M059J (cell line): ENCODE results near the gene ETF1. TPM values are rescaled to one million over a fixed set of nuclear protein-coding genes. Genes with fewer than 3 reads are reported as not detected.

Experiments
- DNase-seq: peaks from one replicate; pipeline ENCODE4 v3.0.0-alpha.2; 2012; ENCODE audit warnings: low read depth
- total RNA-seq: library from RNA; depleted of rRNA; stranded (reverse); fragments of >200 nt; shearing (Covaris generic); gene quantifications from 2 replicates; pipeline ENCODE4 v1.2.3, GENCODE V29; 2014; rRNA removed

Gene ETF1
- 74.2 and 91.3 TPM in 2 replicates for total RNA-seq

DNA sequence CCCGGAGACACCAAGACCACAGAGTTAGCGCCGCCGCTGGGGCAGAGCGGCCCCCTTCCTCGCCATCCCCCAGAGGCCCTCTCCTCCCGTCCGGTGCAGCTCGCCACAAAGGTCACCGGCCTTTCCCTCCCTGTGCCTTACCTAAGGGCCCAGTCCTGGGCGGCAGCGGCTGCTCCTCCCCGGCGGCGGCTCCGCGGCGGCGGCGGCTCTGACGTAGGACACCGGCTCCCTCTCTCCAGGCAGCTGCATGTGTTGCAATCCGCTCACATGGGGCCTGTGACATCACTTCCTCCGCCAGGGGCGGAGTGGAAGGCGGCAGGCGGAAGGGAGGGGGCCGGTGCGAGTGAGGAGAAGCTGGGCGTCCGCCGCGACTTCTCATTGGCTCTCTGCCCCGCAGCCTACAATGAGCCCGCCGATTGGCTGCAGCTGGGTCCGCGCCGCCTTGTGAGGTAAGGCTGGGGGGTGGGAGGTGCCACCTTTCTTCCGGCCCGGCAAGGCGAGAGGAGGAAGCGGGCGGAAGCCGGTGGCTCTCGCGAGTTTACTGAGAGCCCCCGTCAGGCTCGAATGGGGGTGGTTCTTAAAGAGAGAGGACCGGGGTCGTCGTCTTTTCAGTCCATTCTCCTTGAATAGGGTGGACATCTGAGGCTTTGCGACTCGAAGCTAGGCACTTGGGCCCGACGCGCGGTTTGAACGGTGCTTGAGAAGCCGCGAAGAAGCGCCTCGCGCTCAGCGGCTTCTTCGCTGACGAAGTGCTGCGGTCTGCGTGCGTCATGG is at the start of gene ETF1:
Gene ETF1, minus strand, starts transcription at position 281 of the 774 bp plus-strand sequence. CDS start 318 bp downstream, outside the sequence.
- peak; percentile 99 for DNase-seq

DNA sequence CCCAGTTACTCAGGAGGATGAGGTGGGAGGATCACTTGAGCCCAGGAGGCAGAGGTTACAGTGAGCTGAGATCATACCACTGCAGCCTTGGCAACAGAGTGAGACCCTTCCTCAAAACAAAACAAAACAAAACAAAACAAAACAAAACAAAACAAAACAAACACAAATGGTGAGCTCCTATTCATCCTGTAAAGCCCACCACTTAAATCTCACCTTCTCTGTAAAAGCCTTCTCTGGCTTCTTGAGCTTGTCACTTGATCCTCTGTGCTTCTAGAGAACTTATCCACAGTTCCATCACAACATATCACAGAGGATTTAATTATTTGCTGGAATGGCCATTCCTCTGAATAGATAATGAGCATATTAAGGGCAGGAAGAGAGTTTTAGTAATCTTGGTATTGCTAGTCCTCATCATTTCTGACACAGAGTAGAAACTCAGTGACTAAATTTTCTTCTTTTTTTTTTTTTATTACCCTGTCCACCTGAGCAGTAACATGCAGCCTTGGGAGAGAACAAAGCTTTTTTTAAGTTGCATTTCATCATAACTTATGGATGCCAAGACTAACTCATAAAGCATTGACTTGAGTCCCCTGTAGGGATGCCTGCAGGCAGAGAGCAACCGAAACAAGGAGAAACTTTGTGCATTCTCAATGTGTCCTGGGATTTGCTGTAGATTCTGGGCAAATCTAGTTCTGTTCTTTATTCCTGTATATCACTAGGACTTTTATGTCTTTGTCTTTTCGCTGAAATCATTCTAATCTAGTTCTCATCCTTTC is 45.2 kb upstream of the ETF1 start:
- DNase-seq, result no peak

DNA sequence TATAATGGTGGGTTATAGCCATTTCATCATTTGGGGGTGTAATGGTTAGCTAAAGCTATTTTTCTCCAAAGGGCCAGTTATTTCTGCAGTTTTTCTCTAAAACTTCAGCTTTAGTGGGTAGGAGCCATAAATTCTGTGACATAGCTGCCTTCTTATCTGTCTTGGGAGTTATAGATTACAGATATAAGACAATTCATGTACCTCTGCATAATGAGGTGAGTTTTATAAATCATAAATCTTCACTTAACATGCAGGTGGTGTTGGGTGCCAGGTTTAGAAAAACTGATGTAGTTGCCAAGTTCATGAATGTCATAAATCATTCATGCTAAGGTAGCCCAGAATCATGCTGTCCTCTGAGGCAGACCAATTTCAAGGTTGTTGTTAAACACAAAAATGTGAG is 42.1 kb upstream of the ETF1 start:
- no peak for DNase-seq

DNA sequence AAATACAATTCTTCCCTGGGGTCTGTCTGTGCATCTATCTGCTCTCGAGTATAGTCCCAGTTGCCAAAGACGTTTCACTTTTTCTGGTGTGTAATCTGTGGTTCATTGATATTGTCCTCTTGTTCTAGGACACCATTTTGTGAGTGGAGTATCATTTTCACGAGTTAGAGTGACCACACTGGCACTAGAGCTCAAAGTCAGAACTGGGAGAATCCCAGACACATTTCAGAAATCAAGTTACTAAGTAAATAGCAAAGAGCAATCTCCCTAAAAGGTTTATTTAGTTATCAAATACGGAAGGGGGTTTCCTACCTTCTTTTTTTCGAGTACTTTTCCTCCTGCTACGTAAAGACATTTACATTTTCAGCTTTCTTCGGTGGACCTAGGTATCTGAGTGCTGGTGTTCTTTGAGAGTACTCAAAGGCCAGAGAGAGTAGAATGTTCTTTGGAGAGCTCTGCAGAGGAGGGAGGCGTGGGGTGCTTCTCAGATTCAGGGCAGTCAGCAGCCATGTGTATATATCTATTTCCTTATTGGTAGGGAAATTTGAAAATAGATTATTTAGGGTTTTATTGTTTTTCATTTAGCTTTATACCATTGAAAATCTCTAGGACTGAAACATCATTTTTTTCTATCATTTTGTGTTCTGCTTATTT is 41.1 kb upstream of the ETF1 start:
- no peak for DNase-seq

DNA sequence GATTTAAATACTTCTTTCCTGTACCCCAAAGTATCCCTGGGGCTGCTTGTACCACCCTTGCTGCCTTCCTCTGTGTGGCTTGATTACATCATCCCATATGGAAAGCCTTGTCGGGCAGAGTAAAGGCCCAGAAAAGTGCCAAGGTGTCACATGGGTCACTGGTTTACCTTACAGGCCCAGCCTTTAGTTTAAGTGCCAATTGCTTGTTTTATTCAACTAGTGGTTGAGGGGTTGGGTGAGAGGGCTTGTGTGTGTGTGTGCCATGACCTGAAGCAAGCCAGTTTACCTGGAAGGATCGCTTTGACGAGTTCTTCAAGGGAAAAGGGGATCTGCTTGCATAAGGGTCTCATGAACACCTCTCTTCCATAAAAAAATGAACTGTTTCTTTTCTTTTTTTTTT is 39.9 kb upstream of the ETF1 start:
- DNase-seq, result no peak

DNA sequence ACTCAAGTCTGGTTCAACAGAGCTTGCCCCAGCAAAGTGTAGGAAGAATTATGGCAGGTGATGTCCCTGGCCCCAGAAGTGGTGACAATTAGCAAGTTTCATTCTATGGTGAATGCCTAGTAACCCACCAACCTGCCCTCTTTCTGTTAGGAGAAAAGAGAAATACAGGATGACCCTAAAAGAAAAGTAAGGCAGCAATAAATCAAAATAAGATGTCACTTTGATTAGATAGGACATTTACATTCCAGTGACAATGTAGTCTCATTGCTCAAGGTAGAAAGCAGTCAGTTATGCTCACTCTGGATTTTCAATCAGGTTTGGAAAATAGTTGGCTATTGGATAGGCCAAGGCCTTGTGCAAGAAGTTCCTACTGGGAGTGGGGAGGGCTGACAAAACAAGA is 37.7 kb upstream of the ETF1 start:
- no peak for DNase-seq

DNA sequence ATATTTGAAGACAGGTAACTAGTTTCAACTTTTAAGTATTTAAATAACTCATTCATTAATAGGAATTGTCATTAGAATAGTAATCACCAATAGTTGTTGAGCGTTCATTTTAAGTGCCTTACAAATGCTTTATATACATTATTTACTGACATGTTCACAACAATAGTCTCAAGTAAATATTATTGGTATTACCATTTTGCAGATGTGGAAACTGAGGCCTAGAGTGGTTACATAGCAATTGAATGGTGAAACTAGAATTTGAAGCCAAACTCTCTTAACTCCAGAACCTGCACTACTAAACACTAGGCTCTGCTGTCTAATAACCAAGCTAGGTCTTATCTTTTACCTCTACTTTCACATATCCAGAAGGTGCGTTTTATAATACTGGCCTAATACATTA is 37.0 kb upstream of the ETF1 start:
- DNase-seq, result no peak

DNA sequence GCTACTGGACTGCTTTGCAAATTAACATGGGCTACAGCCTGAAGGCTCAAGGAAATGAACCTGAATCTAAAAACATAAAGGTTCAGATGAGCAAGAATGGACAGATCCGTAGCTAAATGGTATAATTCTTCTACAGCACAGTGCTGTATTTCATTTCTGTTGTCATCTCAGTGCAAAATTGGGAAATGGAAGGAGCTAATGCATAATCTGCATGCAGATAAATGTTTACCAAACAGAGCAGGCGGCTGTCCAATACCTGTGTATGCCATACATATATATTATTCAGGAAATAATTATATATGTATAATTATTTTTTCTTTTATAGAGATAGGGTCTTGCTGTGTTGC is 36.5 kb upstream of the ETF1 start:
- DNase-seq, result no peak

DNA sequence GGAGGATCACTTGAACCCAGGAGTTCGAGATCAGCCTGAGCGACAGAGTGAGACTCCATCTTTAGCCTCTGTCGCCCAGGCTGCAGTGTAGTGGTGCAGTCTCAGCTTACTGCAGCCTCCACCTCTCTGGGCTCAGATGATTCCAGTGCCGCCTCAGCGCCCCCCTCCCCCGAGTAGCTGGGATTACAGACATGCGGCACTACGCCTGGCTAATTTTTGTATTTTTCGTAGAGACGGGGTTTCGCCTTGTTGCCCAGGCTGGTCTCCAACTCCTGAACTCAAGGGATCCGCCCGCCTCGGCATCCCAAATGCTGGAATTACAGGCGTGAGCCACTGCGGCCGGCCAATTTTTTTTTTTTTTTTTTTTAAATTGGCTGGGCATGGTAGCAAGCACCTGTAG is 34.4 kb upstream of the ETF1 start:
- DNase-seq, result no peak

DNA sequence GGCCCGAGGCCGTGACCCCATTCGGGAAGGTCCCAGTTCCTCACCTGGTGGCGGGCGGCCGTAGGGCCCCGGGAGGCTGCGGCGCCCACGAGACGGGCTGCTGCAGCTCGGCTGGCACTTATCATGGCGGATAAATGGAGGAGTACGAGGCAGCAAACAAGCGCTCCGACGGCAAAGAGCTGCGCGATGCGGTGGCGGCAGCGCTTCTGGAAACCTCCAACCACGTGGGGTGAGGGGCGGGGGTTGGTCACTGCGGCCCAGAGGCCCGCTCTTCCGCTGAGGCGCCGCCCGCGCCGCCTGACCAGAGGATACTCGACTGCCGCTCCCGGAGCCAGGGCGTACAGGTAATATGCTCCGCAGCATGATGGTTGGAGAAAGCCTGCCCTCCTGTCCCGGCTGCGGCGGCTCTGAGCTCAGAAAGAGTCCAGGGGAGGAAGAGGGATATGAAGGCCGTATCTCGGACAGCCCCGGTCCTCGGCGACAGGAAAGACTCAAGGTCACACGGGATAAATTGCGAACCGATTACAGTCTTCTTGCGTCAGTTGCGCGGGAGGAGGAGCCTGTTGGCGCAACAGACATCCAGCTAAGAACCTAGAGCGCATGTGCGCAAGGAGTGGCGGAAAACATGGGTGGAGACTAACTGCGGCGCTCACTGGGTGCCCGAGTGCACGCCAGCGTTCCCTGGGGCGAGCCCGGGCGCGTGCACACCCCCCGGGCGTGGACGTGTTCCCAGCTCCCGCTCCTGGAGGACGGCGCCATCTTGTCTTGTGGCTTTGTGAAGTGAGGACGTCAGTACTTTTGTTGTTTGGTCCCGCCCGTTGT is 32.4 kb upstream of the ETF1 start, which contains the start of gene HSPA9:
Gene HSPA9, minus strand, starts transcription at position 208 of the 822 bp plus-strand sequence. Its CDS starts 83 bp downstream, at position 125.
- peak; percentile 99 for DNase-seq

DNA sequence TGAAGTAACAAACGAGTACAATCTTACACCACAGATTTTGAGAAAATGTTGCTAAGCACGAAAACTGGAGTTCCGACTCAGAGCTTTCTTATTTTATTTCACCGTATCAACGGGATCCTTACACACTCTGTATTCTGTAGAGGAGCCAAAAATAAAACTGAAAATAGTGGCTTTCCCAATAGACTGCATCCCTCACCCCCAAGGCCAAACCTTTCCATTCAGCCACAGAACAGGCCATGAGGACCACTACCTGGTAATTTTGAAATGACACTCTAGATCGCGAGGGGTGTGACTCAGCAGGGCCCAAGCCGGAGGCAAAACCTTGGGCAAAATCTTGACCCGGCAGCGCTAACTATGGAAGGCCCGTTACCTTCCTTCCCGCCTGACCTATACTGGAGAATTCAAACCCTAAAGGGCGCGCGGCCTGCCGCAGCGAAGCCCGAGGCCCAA is 31.7 kb upstream of the ETF1 start:
- peak; percentile 52 for DNase-seq

DNA sequence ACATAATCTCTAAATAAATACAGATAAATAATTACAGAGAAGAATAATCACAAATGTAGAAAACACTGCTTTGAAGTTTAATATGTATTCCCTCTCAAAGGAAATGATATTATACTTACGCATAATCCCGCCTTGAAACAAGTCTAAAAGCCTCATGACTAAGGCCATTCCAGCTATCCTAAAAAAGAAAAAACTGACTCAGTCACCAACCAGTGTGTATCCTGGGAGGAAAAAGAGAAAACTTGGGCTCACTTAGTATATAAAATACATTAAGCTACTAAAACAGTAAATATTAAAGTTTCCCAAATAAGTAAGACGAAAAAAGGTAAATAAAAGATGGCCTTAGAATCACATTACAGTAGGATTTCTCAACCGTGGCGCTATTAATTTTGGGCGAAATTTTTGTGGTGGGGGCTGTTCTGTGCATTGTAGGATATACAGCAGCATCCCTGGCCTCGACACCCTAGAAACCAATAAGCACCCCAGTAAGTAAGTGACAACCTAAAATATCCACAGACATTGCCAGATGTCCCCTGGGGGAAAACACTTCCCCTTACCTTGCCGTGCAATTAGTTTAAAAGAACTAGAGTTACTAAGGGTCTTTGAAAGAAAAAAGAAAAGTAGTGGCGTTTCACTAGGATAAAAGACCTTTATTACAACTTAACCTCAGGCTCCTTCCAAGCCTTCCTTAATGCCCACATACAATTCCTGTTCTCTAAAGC is 31.1 kb upstream of the ETF1 start:
- no peak for DNase-seq

DNA sequence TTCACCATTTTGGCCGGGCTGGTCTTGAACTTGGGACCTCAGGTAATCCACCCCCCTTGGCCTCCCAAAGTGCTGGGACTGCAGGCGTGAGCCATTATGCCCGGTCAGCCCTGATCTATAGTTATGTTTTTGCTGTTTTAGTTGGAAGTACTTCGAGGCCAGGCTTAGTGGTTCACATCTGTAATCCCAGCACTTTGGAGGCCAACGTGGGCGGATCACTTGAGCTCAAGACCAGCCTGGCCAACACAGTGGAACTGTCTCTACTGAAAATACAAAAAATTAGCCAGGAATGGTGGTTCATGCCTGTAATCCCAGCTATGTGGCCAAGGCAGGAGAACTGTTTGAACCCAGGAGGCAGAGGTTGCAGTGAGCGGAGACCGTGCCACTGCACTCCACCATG is 30.2 kb upstream of the ETF1 start:
- DNase-seq, result no peak

DNA sequence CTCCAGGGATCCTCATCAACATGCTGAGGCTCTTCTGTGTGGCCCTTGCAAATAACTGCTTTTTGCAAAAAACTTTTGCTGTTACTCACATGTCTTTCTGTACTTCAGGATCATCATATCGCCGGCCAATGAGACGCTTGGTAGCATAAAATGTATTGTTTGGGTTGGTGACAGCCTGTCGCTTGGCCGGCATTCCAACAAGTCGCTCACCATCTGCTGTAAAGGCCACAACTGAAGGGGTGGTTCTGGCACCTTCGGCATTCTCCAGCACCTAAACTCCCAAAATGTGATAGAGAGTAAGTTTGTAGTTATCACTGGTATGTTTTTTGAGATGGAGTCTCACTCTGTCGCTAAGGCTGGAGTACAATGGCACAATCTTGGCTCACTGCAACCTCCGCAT is 27.8 kb upstream of the ETF1 start:
- DNase-seq, result no peak

DNA sequence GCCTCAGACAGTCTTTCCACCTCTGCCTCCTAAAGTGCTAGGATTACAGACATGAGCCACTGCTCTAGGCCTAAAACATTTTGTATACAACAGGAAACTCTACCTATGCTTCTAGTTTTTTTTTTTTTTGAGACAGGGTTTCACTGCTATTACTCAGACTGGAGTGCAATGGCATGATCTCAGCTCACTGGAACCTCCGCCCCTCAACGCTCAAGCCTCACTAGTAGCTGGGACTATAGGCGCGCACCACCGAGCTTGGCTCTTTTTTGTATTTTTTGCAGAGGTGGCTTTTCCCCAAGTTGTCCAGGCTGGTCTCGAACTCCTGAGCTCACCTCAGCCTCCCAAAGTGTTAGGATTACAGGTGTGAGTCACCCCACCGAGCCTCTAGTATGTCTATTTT is 26.7 kb upstream of the ETF1 start:
- no peak for DNase-seq

DNA sequence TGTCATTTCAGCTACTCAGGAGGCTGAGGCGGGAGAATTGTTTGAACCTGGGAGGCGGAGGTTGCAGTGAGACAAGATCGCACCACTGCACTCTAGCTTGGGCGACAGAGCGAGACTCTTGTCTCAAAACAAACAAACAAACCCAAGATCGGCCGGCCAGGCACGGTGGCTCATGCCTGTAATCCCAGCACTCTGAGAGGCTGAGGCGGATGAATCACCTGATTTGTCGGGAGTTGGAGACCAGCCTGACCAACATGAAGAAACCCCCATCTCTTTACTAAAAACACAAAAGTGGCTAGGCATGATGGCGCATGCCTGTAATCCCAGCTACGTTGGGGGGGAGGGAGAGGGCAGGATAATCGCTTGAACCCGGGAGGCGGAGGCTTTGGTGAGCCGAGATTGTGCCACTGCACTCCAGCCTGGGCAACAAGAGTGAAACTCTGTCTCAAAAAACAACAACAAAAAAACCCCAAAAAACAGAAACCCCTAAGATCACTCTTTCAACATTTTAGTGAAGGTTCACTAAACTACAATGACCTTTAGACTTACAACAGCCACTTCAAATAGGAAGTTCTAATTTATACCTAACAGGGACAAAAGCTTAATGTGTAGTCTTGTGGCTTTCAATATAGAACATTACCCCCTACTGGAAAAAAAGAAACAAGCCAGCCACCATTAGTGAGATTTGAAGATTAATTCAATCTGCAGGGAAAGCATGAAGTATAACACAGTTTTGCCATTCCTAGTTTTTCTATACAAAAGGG is 25.2 kb upstream of the ETF1 start:
- peak; percentile 68 for DNase-seq

DNA sequence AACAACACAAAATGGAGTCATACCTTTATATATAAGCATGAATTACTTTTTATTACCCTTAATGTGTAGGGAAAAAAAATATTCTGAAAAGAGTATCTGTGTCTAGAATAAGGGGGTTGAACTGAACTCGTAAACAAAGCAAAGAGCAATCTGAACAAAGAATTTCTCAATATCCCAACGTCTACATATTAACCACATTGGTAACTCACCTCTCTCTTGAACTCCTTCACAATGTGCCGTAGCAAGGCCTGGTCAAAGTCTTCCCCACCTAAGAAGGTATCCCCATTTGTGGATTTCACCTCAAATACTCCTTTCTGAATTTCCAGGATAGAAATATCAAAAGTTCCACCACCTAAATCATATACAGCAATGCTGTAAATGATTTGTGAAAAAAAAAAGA is 23.8 kb upstream of the ETF1 start:
- no peak for DNase-seq

DNA sequence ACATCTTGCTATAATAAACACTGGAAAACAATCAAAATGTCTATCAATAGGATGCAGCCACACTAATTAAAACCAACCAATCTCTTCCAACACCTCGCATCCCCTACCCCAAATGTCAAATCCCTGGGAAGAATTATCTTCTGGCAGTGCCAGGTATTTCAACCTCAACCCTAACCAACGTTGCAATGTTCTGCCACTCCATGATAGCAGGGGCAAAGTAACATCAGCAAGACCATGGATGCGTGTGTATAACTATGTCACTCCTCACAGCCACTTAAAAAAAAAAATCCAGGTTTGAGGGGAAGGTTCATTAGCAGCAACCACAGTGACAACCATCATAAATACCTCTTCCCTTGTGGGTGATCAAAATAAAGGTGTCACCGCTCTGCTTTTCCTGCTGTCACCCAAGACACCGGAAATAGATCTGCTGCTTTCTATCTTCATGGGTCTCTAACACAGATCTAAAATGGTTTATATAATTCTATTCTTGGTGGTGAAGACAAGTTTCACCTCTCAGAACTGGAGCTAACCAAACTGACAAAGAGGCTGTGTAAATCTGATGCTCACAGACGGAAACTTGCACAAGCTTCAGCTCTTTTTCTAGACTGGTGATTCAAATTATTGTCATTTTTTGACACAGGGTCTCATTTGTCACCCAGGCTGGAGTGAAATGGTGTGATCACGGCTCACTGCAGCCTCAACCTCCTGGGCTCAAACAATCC is 22.2 kb upstream of the ETF1 start:
- DNase-seq, result no peak

DNA sequence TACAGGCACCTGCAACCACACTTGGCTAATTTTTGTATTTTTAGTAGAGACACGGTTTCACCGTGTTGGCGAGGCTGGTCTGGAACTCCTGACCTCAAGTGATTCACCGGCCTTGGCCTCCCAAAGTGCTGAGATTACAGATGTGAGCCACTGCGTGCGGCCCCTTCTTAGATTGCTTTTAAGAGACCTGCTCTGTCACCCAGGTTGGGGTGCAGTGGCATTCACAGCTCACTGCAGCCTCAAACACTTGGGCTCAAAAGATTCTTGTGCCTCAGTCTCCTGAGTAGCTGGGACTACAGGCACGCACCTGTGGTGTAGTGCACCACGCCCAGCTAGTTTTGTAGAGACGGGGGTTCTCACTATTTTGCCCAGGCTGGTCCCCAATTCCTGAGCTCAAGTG is 21.2 kb upstream of the ETF1 start:
- no peak for DNase-seq
